SH-SY5Y (cell line): ENCODE measurements around the gene C1QTNF12.

Experiments used
- GATA2 ChIP-seq: IDR thresholded peaks from 2 replicates; pipeline ENCODE4 v1.6.1; 2011; ENCODE audit warnings: mild to moderate bottlenecking, low read depth, low read length
- GATA3 ChIP-seq: IDR thresholded peaks from 2 replicates; pipeline ENCODE4 v1.6.1; 2011; ENCODE audit warnings: low read depth, mild to moderate bottlenecking, low read length, moderate library complexity

GRCh38 chr1:1212780-1213344, 33.7 kb downstream of the C1QTNF12 start:
- no peak for TF ChIP-seq GATA3
- TF ChIP-seq GATA2 = no peak
